ENCODE measurements around the gene RBM6. TPM values are rescaled to one million over a fixed set of nuclear protein-coding genes. Genes with fewer than 3 reads are reported as not detected.
A peak's percentile ranks its signal among the peaks of the same experiment; 100 is the strongest.
"Not testable (repeated sequence)": the region's sequence is repeated elsewhere in the genome, so short reads cannot be mapped to it uniquely, and the experiment has no call there.

The RBM6 gene
- total RNA-seq, 3 donors from 2014 or later, result 62.4 to 74.2 (median 65.9) TPM

DNA sequence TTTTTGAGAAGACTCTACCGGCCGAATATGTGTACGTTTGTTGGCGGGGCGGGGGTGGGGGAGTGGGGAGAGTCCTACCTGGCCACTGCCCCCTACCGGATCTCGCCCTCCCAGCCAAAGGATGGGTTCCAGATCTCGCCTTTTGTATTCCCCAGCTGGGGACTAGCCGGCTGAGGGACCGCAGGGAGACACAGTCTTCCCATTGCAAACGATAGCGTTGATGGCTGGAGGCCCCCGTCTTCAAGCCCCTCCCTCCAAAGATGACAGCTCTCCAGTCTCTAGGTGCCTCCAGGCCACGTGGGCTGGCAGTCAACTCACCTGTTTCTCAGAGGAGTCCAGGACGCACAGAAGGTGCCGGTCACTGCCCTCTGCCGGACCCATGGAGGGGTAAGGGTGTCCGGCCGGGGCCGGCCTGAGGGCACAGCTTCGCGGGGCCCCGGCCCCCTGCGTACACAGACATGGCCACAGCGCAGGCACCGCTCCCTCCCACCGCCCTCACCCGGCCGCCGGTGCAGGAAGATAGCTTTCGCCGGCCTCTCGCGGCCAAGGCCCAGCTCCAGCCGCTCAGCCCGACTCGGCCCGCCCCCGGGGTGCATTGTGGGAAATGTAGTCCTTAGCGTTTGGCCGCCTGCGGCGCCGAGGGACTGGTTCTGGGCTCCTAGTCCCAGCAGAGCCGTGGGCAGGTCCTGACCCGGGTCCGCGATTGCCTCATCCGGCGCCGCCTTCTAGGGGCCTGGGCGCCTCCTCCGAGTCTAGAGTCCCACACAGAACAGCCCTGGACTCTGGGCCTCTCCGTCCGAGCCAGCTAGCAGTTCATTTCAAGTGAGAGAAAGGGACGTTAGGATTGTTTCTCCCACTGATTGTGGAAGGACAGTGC, 10.4 kb upstream of the RBM6 start, which contains the start of gene MON1A:
MON1A (minus strand) TSS at position 521 of the 877 bp plus-strand sequence. CDS start 16,465 bp downstream, outside the sequence.
- H3K36me3 Mint-ChIP-seq (ENCODE audit: insufficient read depth), result no peaks in the 10 kb centered on the region
- DNase-seq (peak; percentile 82), ATAC-seq (peak; percentile 98 to 99)
- peaks cover 22% of the 10 kb centered on the region for H3K4me1 Mint-ChIP-seq (ENCODE audit: low read depth)
- no peaks in the 10 kb centered on the region for H3K27me3 Mint-ChIP-seq (ENCODE audit: low read depth)
- no peaks in the 10 kb centered on the region for H3K9me3 Mint-ChIP-seq
- H3K4me3 Mint-ChIP-seq, result peak within 1 kb of the TSS; percentile 85

GRCh38 chr3:49930168-49930690, 9.7 kb upstream of the RBM6 start:
- no peaks in the 10 kb centered on the region for H3K27me3 Mint-ChIP-seq (ENCODE audit: low read depth)
- no peaks in the 10 kb centered on the region for H3K9me3 Mint-ChIP-seq
- DNase-seq, result no peak
- no peaks in the 10 kb centered on the region for H3K36me3 Mint-ChIP-seq (ENCODE audit: insufficient read depth)
- H3K4me1 Mint-ChIP-seq (ENCODE audit: low read depth), result peaks cover 22% of the 10 kb centered on the region
- no peak for ATAC-seq
- peak overlapping the region; percentile 85 for H3K4me3 Mint-ChIP-seq

- Mint-ChIP-seq H3K36me3 (ENCODE audit: insufficient read depth) (no peaks in the 10 kb centered on the region), H3K27me3 (ENCODE audit: low read depth) (no peaks in the 10 kb centered on the region), H3K4me1 (ENCODE audit: low read depth) (peaks cover 22% of the 10 kb centered on the region), H3K4me3 (no peak overlapping the region), H3K9me3 (no peaks in the 10 kb centered on the region)
- no peak for ATAC-seq
- no peak for DNase-seq
Observed at GRCh38 chr3:49930922-49931321, 9.0 kb upstream of the RBM6 start.

GRCh38 chr3:49932281-49932680, 7.7 kb upstream of the RBM6 start:
- not testable (repeated sequence) for H3K9me3 Mint-ChIP-seq; H3K36me3 Mint-ChIP-seq (ENCODE audit: insufficient read depth); ATAC-seq

GRCh38 chr3:49937090-49937489, 2.9 kb upstream of the RBM6 start:
- Mint-ChIP-seq H3K9me3 (no peaks in the 10 kb centered on the region), H3K4me1 (ENCODE audit: low read depth) (peaks cover 14% of the 10 kb centered on the region), H3K36me3 (ENCODE audit: insufficient read depth) (no peaks in the 10 kb centered on the region), H3K4me3 (no peak overlapping the region), H3K27me3 (ENCODE audit: low read depth) (no peaks in the 10 kb centered on the region)
- DNase-seq (no peak), ATAC-seq (no peak)

More at GRCh38 chr3:49932281-49932680, 7.7 kb upstream of the RBM6 start:
- peaks cover 19% of the 10 kb centered on the region for H3K4me1 Mint-ChIP-seq (ENCODE audit: low read depth)
- H3K4me3 Mint-ChIP-seq; H3K27me3 Mint-ChIP-seq (ENCODE audit: low read depth); DNase-seq: not testable (repeated sequence)

- H3K27me3 Mint-ChIP-seq (ENCODE audit: low read depth), result no peaks in the 10 kb centered on the region
- ATAC-seq, result no peak
- DNase-seq, result no peak
- peaks cover 30% of the 10 kb centered on the region for H3K4me1 Mint-ChIP-seq (ENCODE audit: low read depth)
- peak overlapping the region; percentile 93 for H3K4me3 Mint-ChIP-seq
- peaks cover 9% of the 10 kb centered on the region for H3K36me3 Mint-ChIP-seq (ENCODE audit: insufficient read depth)
- H3K9me3 Mint-ChIP-seq, result peaks cover 3% of the 10 kb centered on the region
Observed at GRCh38 chr3:49940667-49941249, 808 bp downstream of the RBM6 start.

DNA sequence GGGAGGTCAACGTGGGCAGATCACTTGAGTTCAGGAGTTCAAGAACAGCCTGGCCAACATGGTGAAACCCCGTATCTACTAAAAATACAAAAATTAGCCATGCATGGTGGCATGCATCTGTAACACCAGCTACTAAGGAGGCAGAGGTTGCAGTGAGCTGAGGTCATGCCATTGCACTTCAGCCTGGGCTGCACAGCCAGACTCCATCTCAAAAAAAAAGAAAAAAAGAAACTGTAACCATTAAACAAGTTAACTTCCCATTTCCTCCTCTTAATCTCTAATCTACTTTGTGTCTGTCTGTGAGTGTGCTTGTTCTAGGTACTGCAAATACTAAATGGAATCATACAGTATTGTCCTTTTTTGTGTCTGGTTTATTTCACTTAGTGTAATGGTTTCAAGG, 2.7 kb downstream of the RBM6 start:
- H3K4me3 Mint-ChIP-seq, result peak overlapping the region; percentile 60
- H3K4me1 Mint-ChIP-seq (ENCODE audit: low read depth), result peaks cover 36% of the 10 kb centered on the region
- peaks cover 11% of the 10 kb centered on the region for H3K36me3 Mint-ChIP-seq (ENCODE audit: insufficient read depth)
- DNase-seq (no peak), ATAC-seq (no peak)
- no peaks in the 10 kb centered on the region for H3K27me3 Mint-ChIP-seq (ENCODE audit: low read depth)
- H3K9me3 Mint-ChIP-seq, result peaks cover 3% of the 10 kb centered on the region

- Mint-ChIP-seq H3K27me3 (ENCODE audit: low read depth) (no peaks in the 10 kb centered on the region), H3K9me3 (no peaks in the 10 kb centered on the region), H3K4me1 (ENCODE audit: low read depth) (peaks cover 23% of the 10 kb centered on the region), H3K36me3 (ENCODE audit: insufficient read depth) (no peaks in the 10 kb centered on the region), H3K4me3 (no peak overlapping the region)
- DNase-seq (no peak), ATAC-seq (no peak)
Observed at GRCh38 chr3:49952924-49953323, 13.0 kb downstream of the RBM6 start.

GRCh38 chr3:49955636-49956035, 15.7 kb downstream of the RBM6 start:
- ATAC-seq, result no peak
- Mint-ChIP-seq H3K4me3 (no peak overlapping the region), H3K27me3 (ENCODE audit: low read depth) (no peaks in the 10 kb centered on the region), H3K36me3 (ENCODE audit: insufficient read depth) (peaks cover 4% of the 10 kb centered on the region), H3K9me3 (no peaks in the 10 kb centered on the region), H3K4me1 (ENCODE audit: low read depth) (peaks cover 22% of the 10 kb centered on the region)
- no peak for DNase-seq

- H3K36me3 Mint-ChIP-seq (ENCODE audit: insufficient read depth), result peaks cover 21% of the 10 kb centered on the region
Observed at GRCh38 chr3:49966233-49966942, 26.4 kb downstream of the RBM6 start.

DNA sequence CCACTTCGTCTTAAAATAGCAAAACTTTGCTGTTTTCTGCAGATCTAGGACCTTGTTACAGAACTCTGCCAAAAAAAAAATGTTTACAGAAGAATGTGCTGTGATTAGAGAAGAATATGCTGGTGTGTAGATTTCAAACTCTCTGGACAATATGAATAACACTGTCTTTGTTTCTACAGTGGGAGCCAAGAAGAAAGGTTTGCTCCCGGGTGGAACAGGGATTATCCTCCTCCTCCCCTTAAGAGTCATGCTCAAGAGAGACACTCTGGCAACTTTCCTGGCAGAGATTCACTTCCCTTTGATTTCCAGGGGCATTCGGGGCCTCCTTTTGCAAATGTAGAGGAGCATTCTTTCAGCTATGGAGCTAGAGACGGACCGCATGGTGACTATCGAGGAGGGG, 27.3 kb downstream of the RBM6 start:
- no peak overlapping the region for H3K4me3 Mint-ChIP-seq
- DNase-seq (no peak), ATAC-seq (no peak)
- no peaks in the 10 kb centered on the region for H3K27me3 Mint-ChIP-seq (ENCODE audit: low read depth)
- H3K36me3 Mint-ChIP-seq (ENCODE audit: insufficient read depth), result peaks cover 24% of the 10 kb centered on the region
- no peaks in the 10 kb centered on the region for H3K9me3 Mint-ChIP-seq
- peaks cover 8% of the 10 kb centered on the region for H3K4me1 Mint-ChIP-seq (ENCODE audit: low read depth)

More at GRCh38 chr3:49966233-49966942, 26.4 kb downstream of the RBM6 start:
- DNase-seq, result no peak
- H3K4me1 Mint-ChIP-seq (ENCODE audit: low read depth), result peaks cover 8% of the 10 kb centered on the region
- H3K9me3 Mint-ChIP-seq, result no peaks in the 10 kb centered on the region
- ATAC-seq, result no peak
- no peak overlapping the region for H3K4me3 Mint-ChIP-seq
- no peaks in the 10 kb centered on the region for H3K27me3 Mint-ChIP-seq (ENCODE audit: low read depth)

GRCh38 chr3:49968346-49968745, 28.4 kb downstream of the RBM6 start:
- H3K4me3 Mint-ChIP-seq, result no peak overlapping the region
- ATAC-seq (no peak), DNase-seq (no peak)
- H3K9me3 Mint-ChIP-seq, result no peaks in the 10 kb centered on the region
- H3K27me3 Mint-ChIP-seq (ENCODE audit: low read depth), result no peaks in the 10 kb centered on the region
- peaks cover 29% of the 10 kb centered on the region for H3K36me3 Mint-ChIP-seq (ENCODE audit: insufficient read depth)
- H3K4me1 Mint-ChIP-seq (ENCODE audit: low read depth), result peaks cover 8% of the 10 kb centered on the region

GRCh38 chr3:49972656-49973055, 32.7 kb downstream of the RBM6 start:
- Mint-ChIP-seq H3K9me3 (no peaks in the 10 kb centered on the region), H3K4me1 (ENCODE audit: low read depth) (peaks cover 3% of the 10 kb centered on the region), H3K36me3 (ENCODE audit: insufficient read depth) (peaks cover 24% of the 10 kb centered on the region), H3K4me3 (no peak overlapping the region), H3K27me3 (ENCODE audit: low read depth) (no peaks in the 10 kb centered on the region)
- ATAC-seq (no peak), DNase-seq (no peak)

DNA sequence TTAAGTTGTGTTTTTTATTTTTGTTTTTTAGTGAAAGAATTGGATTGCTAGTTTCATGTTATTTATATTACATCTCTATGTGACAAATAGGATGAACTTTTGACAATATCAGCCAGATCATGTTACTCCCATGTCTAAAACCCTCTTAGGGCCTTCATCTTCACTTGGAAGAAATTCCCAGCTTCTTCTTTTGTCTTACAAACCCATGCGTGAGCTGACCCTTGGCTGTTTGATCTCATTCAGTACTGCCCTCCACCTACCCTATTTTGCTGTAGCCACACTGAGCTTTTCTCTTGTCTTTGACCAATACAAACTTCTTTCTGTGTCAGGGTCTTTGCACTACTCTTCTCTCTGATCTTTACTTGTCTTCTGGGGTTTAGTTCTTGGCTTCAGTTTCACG, 37.0 kb downstream of the RBM6 start:
- no peaks in the 10 kb centered on the region for H3K27me3 Mint-ChIP-seq (ENCODE audit: low read depth)
- no peaks in the 10 kb centered on the region for H3K9me3 Mint-ChIP-seq
- peaks cover 13% of the 10 kb centered on the region for H3K36me3 Mint-ChIP-seq (ENCODE audit: insufficient read depth)
- no peak for ATAC-seq
- H3K4me3 Mint-ChIP-seq, result no peak overlapping the region
- DNase-seq, result no peak
- no peaks in the 10 kb centered on the region for H3K4me1 Mint-ChIP-seq (ENCODE audit: low read depth)

Measured in activated T-cell treated with anti-CD3 and anti-CD28 coated beads, Interleukin-2, amount 50 U/mL, for 4 hours (primary cell).